GM20431 (cell line): ENCODE data around the gene NCLN.
"Not testable (repeated sequence)": the region's sequence is repeated elsewhere in the genome, so short reads cannot be mapped to it uniquely, and the experiment has no call there.

Source experiments
- in situ Hi-C: fragments of 300-500 bp; cut with MseI, MboI; formaldehyde crosslinking; loops from one replicate; pipeline ENCODE4 v1.15.0; 2020; ENCODE audit warnings: low sequenced_read_pairs; ENCODE audit not compliant: unreplicated experiment

NCLN gene

GRCh38 chr19:3154447-3154846 is 31.3 kb upstream of the NCLN start:
- in situ Hi-C loops: not testable (repeated sequence)

GRCh38 chr19:3154957-3155736 is 30.6 kb upstream of the NCLN start:
- in situ Hi-C loops: no loop called here

GRCh38 chr19:3157096-3157845 is 28.5 kb upstream of the NCLN start:
- in situ Hi-C loops: no loop called here

GRCh38 chr19:3159565-3159964 is 26.2 kb upstream of the NCLN start:
- in situ Hi-C loops: no loop called here

GRCh38 chr19:3160219-3160618 is 25.5 kb upstream of the NCLN start:
- in situ Hi-C loops: no loop called here

- in situ Hi-C loops: no loop called here
Measured at GRCh38 chr19:3161453-3161852, 24.3 kb upstream of the NCLN start.

GRCh38 chr19:3162418-3163229 is 23.1 kb upstream of the NCLN start:
- in situ Hi-C loops: no loop called here

- in situ Hi-C loops: no loop called here
Measured at GRCh38 chr19:3163230-3163886, 22.4 kb upstream of the NCLN start.

GRCh38 chr19:3163943-3164342 is 21.8 kb upstream of the NCLN start:
- in situ Hi-C loops: no loop called here

- in situ Hi-C loops: no loop called here
Measured at GRCh38 chr19:3167533-3168272, 18.0 kb upstream of the NCLN start.

GRCh38 chr19:3171894-3172672 is 13.6 kb upstream of the NCLN start:
- in situ Hi-C loops: no loop called here

- in situ Hi-C loops: not testable (repeated sequence)
Measured at GRCh38 chr19:3172673-3173000, 13.1 kb upstream of the NCLN start.

GRCh38 chr19:3175781-3176714 is 9.7 kb upstream of the NCLN start:
- in situ Hi-C loops: no loop called here

- in situ Hi-C loops: no loop called here
Measured at GRCh38 chr19:3176715-3177501, 8.8 kb upstream of the NCLN start.

- in situ Hi-C loops: no loop called here
Measured at GRCh38 chr19:3178377-3178972, 7.3 kb upstream of the NCLN start, which contains the start of gene S1PR4. TSS of gene S1PR4 (plus strand) at chr19:3178769. CDS start at chr19:3178793, 24 bp downstream.

- in situ Hi-C loops: no loop called here
Measured at GRCh38 chr19:3178973-3179738, 6.6 kb upstream of the NCLN start.
